Measurements from ENCODE around the gene FAM114A2.

FAM114A2 gene

DNA sequence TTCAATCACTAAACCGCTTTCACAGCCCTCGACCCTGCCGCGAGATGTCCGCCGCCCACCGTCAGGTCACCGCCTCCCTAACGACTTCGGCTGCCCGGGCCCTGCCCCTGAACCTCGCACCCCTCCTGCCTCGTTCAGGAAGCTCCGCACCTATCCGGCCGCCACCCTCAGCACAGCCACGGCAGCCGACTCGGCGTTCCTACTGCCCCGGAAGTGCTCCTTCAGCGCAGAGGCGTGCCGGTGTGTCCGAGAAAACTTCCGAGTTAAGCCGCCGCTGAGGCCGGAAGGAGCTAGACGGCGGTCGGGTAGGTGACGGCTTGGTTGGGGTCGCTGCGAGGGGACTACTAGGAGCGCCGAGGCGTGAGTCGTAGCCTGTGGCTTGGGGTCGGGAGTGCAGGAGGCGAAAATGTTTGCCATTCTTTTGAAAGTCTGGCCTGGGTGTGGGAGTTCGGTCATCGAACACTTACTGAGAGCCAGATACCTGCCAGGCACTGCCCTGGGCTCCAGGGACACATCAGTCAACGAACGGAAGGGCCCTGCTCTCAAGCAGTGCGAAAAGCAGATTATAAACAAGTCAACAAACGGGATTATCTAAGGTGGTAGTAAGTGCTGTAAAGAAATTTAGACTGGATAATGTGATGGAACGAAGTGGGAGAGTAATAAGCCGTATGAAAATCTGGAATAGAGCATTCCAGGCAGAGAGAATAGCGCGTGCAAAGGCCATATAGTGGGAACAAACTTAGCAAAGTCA is at the start of gene FAM114A2, which contains the start of gene MFAP3:
TSS of gene FAM114A2 (minus strand) at position 204 of the 751 bp plus-strand sequence. CDS start 3,957 bp downstream, outside the sequence.
TSS of gene MFAP3 (plus strand) at position 261 of the 751 bp plus-strand sequence. CDS start 10,756 bp downstream, outside the sequence.
- TF ChIP-seq, protein P1, sequence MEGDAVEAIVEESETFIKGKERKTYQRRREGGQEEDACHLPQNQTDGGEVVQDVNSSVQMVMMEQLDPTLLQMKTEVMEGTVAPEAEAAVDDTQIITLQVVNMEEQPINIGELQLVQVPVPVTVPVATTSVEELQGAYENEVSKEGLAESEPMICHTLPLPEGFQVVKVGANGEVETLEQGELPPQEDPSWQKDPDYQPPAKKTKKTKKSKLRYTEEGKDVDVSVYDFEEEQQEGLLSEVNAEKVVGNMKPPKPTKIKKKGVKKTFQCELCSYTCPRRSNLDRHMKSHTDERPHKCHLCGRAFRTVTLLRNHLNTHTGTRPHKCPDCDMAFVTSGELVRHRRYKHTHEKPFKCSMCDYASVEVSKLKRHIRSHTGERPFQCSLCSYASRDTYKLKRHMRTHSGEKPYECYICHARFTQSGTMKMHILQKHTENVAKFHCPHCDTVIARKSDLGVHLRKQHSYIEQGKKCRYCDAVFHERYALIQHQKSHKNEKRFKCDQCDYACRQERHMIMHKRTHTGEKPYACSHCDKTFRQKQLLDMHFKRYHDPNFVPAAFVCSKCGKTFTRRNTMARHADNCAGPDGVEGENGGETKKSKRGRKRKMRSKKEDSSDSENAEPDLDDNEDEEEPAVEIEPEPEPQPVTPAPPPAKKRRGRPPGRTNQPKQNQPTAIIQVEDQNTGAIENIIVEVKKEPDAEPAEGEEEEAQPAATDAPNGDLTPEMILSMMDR (IDR thresholded peaks at IDR 0.05; ENCODE audit: extremely low read depth, missing control alignments), result no peak
- DNase-seq (ENCODE audit: low spot score), result peak; percentile 88

DNA sequence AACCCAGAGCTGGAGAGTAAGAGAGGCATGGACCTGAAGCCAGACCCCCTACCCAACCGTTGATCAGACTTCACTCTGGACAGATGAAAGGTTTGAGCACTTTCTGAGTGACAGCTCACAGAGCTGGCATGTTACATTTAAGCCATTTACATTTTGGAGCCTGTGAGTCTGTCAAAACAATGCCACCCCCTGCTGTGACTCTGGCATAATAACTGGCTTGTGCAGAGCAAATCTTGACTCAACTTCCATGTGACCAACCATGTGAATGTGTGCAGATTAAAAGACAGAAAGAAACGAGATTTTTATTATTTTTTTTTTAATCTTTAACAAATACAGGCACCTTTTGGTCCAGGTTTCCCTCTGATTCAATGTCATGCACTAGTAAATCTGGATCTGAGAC is 48.5 kb upstream of the FAM114A2 start:
- TF ChIP-seq, protein P1 (IDR thresholded peaks at IDR 0.05; ENCODE audit: extremely low read depth, missing control alignments), result no peak
- DNase-seq (ENCODE audit: low spot score), result no peak

DNA sequence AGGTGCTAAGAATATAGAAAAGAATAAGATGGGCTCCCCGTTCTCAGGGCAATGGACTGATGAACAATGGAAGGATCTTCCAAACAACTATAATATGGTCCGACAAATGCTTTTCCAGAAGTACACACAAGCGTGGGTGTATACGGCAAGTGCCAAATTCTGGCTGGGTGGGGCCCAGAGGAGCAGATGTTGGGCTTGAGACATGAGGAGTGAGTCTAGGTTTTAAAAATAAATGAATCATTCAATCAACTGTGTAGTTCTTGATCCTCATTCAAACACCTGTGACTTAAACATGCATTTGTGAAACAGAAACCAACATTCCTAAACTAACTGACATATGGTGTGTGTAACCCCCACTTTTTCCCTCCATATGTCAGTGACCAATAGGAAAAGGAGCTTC is 47.9 kb upstream of the FAM114A2 start:
- DNase-seq (ENCODE audit: low spot score), result no peak
- TF ChIP-seq, protein P1 (IDR thresholded peaks at IDR 0.05; ENCODE audit: extremely low read depth, missing control alignments), result no peak

DNA sequence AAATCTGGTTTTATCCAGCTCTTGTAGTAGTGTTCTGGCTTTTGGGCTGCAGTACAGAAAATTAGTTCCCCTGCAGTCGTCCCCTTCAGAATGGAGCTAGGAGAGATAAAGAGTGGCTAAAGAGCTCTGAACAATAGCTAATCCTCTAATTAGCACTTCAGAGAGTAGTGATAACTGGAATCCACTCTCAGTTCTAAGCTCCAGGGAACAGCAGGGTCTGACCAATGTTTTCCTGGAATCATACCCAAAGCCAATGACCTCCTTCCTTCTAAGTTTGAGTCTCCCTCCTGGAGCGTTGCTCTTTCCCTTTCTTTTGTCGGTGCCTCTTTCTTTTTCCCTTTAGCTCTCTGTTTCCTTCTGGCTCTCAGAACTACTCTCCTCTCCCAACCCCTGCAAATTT is 47.4 kb upstream of the FAM114A2 start:
- no peak for DNase-seq (ENCODE audit: low spot score)
- TF ChIP-seq, protein P1 (IDR thresholded peaks at IDR 0.05; ENCODE audit: extremely low read depth, missing control alignments), result no peak

DNA sequence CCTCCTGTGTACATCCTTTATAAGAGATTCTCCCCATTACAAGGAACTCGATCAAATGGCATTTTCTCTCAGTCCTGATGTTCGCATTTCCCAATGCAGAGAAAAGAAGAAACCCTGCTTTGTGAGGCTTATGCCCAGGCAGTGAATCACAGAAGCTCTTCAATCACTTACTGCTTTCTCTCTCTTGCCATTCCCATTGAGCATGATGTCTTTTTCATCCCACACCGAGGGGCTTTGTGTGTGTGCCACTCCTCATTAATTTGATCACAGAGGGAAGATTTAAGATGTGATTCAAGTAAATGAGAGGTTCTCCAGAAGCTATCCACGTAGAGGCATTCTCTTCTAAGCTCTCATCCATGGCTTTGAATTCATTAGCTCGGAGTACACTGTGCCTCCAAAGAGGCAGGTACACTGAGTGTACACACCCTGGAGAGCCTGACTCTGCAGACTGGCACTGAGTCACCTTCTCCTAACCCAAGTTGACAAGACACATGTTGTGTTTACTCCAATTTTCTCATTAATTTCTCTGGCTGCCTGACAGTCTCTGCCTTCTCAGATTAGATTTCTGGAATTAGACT is 45.4 kb upstream of the FAM114A2 start:
- TF ChIP-seq, protein P1 (IDR thresholded peaks at IDR 0.05; ENCODE audit: extremely low read depth, missing control alignments), result no peak
- DNase-seq (ENCODE audit: low spot score), result no peak

DNA sequence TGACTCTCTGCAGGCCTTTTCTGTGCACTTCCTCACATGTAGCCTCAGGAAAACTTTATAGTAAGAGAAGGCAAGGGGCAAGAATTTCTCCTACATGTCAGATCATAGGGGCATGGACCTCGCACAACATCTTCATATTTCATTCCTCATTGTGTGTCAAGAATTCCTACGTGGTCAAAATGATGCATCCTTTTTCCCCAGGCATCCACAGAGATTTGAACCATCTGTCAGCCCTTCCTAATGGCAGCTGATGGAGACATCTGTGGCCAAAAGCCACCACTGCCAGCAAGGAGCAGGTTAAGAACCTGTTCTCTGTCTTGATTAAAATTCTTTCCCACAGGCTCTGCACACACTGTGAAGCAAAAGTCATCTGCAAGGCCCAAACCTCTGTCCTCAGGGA is 42.5 kb upstream of the FAM114A2 start:
- no peak for DNase-seq (ENCODE audit: low spot score)
- TF ChIP-seq, protein P1 (IDR thresholded peaks at IDR 0.05; ENCODE audit: extremely low read depth, missing control alignments), result no peak

DNA sequence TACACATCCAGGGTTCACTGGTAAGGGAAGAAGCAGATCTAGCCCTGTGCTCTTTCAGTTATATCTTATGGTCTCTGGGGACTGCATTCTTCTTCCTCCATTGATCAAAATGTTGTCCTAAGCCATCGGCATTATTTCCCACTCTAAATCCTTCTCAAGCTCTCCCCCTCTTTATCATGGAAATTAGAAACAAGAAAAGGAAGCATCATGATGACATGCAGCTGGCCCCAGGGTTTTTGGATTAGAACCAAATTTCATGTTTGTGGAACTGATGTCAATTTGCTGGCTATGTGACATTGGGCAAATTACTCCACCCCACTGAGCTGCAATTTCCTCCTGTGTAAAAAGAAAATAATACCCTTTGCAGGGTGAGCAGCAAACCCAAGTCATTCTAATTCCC is 39.6 kb upstream of the FAM114A2 start:
- DNase-seq (ENCODE audit: low spot score), result no peak

More for the DNA sequence above, 39.6 kb upstream of the FAM114A2 start:
- TF ChIP-seq, protein P1 (IDR thresholded peaks at IDR 0.05; ENCODE audit: extremely low read depth, missing control alignments), result no peak
